Motor neuron (in vitro differentiated cells): ENCODE measurements around the gene FANCL. TPM values are rescaled to one million over a fixed set of nuclear protein-coding genes. Genes with fewer than 3 reads are reported as not detected.
"Not testable (repeated sequence)": the region's sequence is repeated elsewhere in the genome, so short reads cannot be mapped to it uniquely, and the experiment has no call there.

Experiments used
- ATAC-seq, 8 experiments: fragments of 200-7000 bp; cut with Tn5 transposase; replicated peaks in 6 of 8; 2 replicates each; pipeline ENCODE4 v1.8.0; 2021; ENCODE audit warnings: mild to moderate bottlenecking in 8 of 8, moderate library complexity in 8 of 8
- H3K27ac ChIP-seq, 2 donors: fragments of 250-450 bp; sonication (Bioruptor Pico); 2 replicates each; pipeline ENCODE4 v1.9.0; 2021; ENCODE audit warnings: antibody characterized with exemption in 2 of 2, mild to moderate bottlenecking in 2 of 2, moderate library complexity in 1 of 2
- H3K4me1 ChIP-seq, 2 donors: fragments of 250-450 bp; sonication (Bioruptor Pico); replicated peaks in 1 of 2; 2 replicates each; pipeline ENCODE4 v1.6.1; 2021; ENCODE audit warnings: antibody characterized with exemption in 2 of 2, mild to moderate bottlenecking in 2 of 2, moderate library complexity in 1 of 2
- H3K4me3 ChIP-seq, 5 donors: fragments of 250-450 bp; sonication (Bioruptor Pico); 2 replicates each; pipeline ENCODE4 v1.9.0; 2021; ENCODE audit warnings: antibody characterized with exemption in 5 of 5, mild to moderate bottlenecking in 5 of 5, moderate library complexity in 4 of 5
- WGBS, 10 experiments: fragments of 450-650 bp; shearing (Covaris generic); methylation state at CpG; one replicate each; pipeline ENCODE4 v1.0.0; 2022; 5-methylcytosine and 5-hydroxymethylcytosine counted together
- in situ Hi-C, 9 experiments: fragments of 400-800 bp; cut with MboI; loops; one replicate each; pipeline ENCODE4 v1.15.0; 2021; ENCODE audit warnings: low sequenced_read_pairs in 9 of 9, low pct_unique_long_range_greater_than_20kb in 2 of 9; ENCODE audit not compliant: unreplicated experiment in 9 of 9
- total RNA-seq, 8 experiments: library from RNA; unstranded; fragments of 300-600 nt; gene quantifications; 2 replicates each; pipeline versions ENCODE4 v1.2.3 to v1.2.4, GENCODE V29; 2022

FANCL gene
- total RNA-seq, 8 experiments from 2014 or later: 8.9 to 34.0 (median 29.5) TPM

- peaks cover 0 to 2% of the 10 kb centered on the region in 2 donors for H3K4me1 ChIP-seq
- in situ Hi-C loops: no loop called here
- H3K27ac ChIP-seq: no peak overlapping the region
- H3K4me3 ChIP-seq: no peak overlapping the region
- ATAC-seq: no peak
These were observed 83.4 kb downstream of the FANCL start for GRCh38 chr2:58157754-58158153.

DNA sequence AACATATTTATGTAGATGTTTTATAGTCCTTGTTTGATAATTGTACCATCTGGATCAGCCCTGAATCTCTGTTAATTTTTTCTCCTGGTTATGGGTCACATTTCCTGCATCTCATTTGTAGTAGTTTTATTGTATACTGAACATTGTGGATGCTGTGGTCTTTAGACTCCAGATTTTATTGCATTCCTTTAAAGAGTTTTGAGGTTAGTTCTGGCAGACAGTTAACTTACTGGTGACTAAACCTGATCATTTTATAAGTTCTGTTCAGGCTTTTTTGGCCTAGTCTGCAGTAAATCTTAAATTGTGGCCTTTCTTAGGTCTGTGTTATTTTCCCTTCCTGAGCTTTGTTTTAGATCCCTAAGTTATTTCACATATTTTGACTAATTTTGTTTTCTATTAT lies 84.3 kb downstream of the FANCL start:
- Histone ChIP-seq H3K4me1 (peaks cover 0 to 2% of the 10 kb centered on the region in 2 donors), H3K27ac (no peak overlapping the region), H3K4me3 (no peak overlapping the region)
- ATAC-seq: no peak
- in situ Hi-C loops: no loop called here

GRCh38 chr2:58155160-58155778 lies 85.9 kb downstream of the FANCL start:
- in situ Hi-C loops: no loop called here
- H3K4me1 ChIP-seq: peaks cover 0 to 2% of the 10 kb centered on the region in 2 donors
- WGBS, 10 experiments: 60 to 100% (median 88%) methylated on average over 1 to 3 of the region's 7 CpGs; no CpG with 5 or more reads in 1 of the 10 experiments
- ATAC-seq: peak in 2 of 8 experiments; percentile 18 to 21
- no peak overlapping the region for H3K4me3 ChIP-seq
- H3K27ac ChIP-seq: no peak overlapping the region

GRCh38 chr2:58146707-58147106 lies 94.4 kb downstream of the FANCL start:
- ATAC-seq: peak in 1 of 8 experiments; percentile 20
- H3K4me3 ChIP-seq: no peak overlapping the region
- in situ Hi-C loops: loop anchor here in 2 of 9 experiments (25.0 kb wide), 2 partner anchors 291 to 391 kb away; no protein-coding TSS in a partner anchor
- WGBS, 10 experiments: 13 to 92% (median 60%) methylated on average over 1 of the region's 1 CpG; no CpG with 5 or more reads in 4 of the 10 experiments
- H3K4me1 ChIP-seq: no peaks in the 10 kb centered on the region
- H3K27ac ChIP-seq: no peak overlapping the region

- not testable (repeated sequence) for H3K4me1 ChIP-seq, ATAC-seq, H3K4me3 ChIP-seq, H3K27ac ChIP-seq
- WGBS, 10 experiments: 92 to 100% (median 100%) methylated on average over 1 to 3 of the region's 6 CpGs; no CpG with 5 or more reads in 2 of the 10 experiments
- in situ Hi-C loops: loop anchor here in 2 of 9 experiments (25.0 kb wide), 2 partner anchors 292 to 392 kb away; no protein-coding TSS in a partner anchor
These were observed 95.4 kb downstream of the FANCL start for GRCh38 chr2:58145769-58146168.

DNA sequence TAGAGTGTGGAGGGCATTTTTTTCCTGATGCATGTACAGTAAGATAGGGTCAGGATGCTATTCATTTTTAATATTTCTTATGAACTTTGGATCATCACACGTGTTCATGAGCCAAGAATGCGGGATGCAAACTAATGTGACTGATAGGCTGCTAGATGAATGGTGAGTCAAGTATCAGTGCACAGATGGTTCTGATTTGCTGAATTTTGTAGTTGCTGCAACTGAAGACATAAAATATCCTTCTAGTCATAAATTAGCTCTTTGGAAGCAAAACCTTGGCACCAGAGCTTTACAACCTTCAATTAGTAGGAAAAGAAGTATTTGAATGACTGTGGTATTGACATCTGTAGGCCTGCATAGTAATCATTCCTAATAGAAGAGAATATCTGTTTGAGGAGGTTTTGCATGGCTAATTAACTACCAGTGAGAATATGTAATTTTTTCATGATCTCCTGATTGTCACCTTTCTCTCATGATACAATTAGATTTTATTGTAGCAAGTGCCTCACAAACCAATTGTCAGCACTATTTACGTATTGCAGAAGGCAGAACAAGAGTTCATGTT lies 100.5 kb downstream of the FANCL start:
- H3K4me3 ChIP-seq: no peak overlapping the region
- H3K4me1 ChIP-seq: peaks cover 0 to 6% of the 10 kb centered on the region in 2 donors
- no peak overlapping the region for H3K27ac ChIP-seq
- 19 to 100% (median 78%) methylated on average over 1 to 3 of the region's 3 CpGs for WGBS, 10 experiments
- in situ Hi-C loops: loop anchor here in 2 of 9 experiments (25.0 kb wide), 2 partner anchors 297 to 397 kb away; no protein-coding TSS in a partner anchor
- peak in 2 of 8 experiments; percentile 53 to 82 for ATAC-seq

GRCh38 chr2:58138396-58139030 lies 102.6 kb downstream of the FANCL start:
- in situ Hi-C loops: loop anchor here in 2 of 9 experiments (25.0 kb wide), 2 partner anchors 299 to 399 kb away; no protein-coding TSS in a partner anchor
- ATAC-seq: no peak
- 60 to 100% (median 97%) methylated on average over 1 to 3 of the region's 3 CpGs for WGBS, 10 experiments
- peaks cover 0 to 6% of the 10 kb centered on the region in 2 donors for H3K4me1 ChIP-seq
- no peak overlapping the region for H3K27ac ChIP-seq
- H3K4me3 ChIP-seq: no peak overlapping the region

DNA sequence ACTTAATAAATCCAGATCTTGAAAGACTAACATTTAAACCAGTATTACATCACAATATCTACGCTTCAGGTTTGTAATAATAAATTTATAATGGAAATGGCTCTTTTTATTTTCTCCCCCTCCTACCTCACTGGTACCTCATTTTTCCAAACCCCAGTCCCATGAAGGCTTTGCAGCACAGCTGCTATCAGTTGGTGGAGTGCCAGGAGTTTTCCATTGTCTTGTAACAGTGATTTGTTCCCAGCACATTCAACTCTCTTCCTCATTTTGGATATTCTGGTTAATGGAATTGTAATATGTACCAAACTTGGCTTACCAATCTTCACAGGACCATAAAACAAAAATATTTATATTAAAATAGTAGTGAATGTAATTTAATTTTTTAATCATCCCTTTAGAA lies 103.3 kb downstream of the FANCL start:
- 80 to 100% (median 100%) methylated on average over 1 of the region's 1 CpG for WGBS, 10 experiments
- ATAC-seq: no peak
- H3K4me1 ChIP-seq: peaks cover 0 to 6% of the 10 kb centered on the region in 2 donors
- H3K27ac ChIP-seq: no peak overlapping the region
- H3K4me3 ChIP-seq: no peak overlapping the region
- in situ Hi-C loops: loop anchor here in 2 of 9 experiments (25.0 kb wide), 2 partner anchors 299 to 399 kb away; no protein-coding TSS in a partner anchor

- no peak overlapping the region for H3K27ac ChIP-seq
- ATAC-seq: peak in 1 of 8 experiments; percentile 12
- in situ Hi-C loops: loop anchor here in 2 of 9 experiments (25.0 kb wide), 2 partner anchors 300 to 400 kb away; no protein-coding TSS in a partner anchor
- no peak overlapping the region for H3K4me3 ChIP-seq
- peaks cover 0 to 6% of the 10 kb centered on the region in 2 donors for H3K4me1 ChIP-seq
These were observed 103.9 kb downstream of the FANCL start for GRCh38 chr2:58137221-58137620.

DNA sequence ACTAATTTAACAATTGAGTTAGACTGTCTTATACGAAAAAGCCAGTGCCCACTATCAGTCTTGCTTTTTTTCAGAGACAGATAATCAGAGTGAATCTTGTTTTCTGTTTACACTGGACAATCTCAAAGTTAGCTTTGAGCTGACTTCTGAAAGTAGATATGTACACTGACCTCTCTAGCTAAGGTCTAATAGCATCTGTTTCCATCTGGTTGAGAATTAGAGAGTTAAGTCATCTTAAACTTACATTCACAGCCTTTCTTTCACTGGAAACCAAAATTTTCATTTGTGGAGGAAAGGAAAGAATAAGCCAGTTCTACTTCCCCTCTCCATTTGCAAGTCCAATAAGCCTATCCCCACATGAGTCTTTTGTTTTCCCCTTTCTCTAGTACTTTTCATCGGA lies 105.3 kb downstream of the FANCL start:
- no peak overlapping the region for H3K4me3 ChIP-seq
- no peak overlapping the region for H3K27ac ChIP-seq
- 37 to 100% (median 70%) methylated on average over 1 to 2 of the region's 2 CpGs; no CpG with 5 or more reads in 2 of the 10 experiments for WGBS, 10 experiments
- peaks cover 5 to 8% of the 10 kb centered on the region in 2 donors for H3K4me1 ChIP-seq
- in situ Hi-C loops: loop anchor here in 2 of 9 experiments (25.0 kb wide), 2 partner anchors 301 to 401 kb away; no protein-coding TSS in a partner anchor
- ATAC-seq: no peak

- H3K4me1 ChIP-seq: peaks cover 5 to 7% of the 10 kb centered on the region in 2 donors
- H3K4me3 ChIP-seq: no peak overlapping the region
- in situ Hi-C loops: loop anchor here in 2 of 9 experiments (25.0 kb wide), 2 partner anchors 304 to 404 kb away; no protein-coding TSS in a partner anchor
- peak; percentile 37 to 86 (median 70) for ATAC-seq
- no peak overlapping the region for H3K27ac ChIP-seq
These were observed 107.7 kb downstream of the FANCL start for GRCh38 chr2:58133395-58133794.

- in situ Hi-C loops: loop anchor here in 2 of 9 experiments (25.0 kb wide), 2 partner anchors 306 to 406 kb away; no protein-coding TSS in a partner anchor
- 20 to 100% (median 70%) methylated on average over 1 to 5 of the region's 5 CpGs; no CpG with 5 or more reads in 1 of the 10 experiments for WGBS, 10 experiments
- Histone ChIP-seq H3K4me3 (no peak overlapping the region), H3K4me1 (peaks cover 5 to 7% of the 10 kb centered on the region in 2 donors), H3K27ac (no peak overlapping the region)
- peak in 7 of 8 experiments; percentile 18 to 66 (median 49) for ATAC-seq
These were observed 109.7 kb downstream of the FANCL start for GRCh38 chr2:58131191-58132011.
